HepG2 (cell line): ENCODE results near the gene GJA10. TPM values are rescaled to one million over a fixed set of nuclear protein-coding genes. Genes with fewer than 3 reads are reported as not detected.

Experiments
- BRCA1 ChIP-seq: sonication (generic); formaldehyde crosslinking; IDR thresholded peaks from 2 replicates; pipeline ENCODE4 v1.4.0; 2020; ENCODE audit warnings: missing genetic modification reagents
- CREM ChIP-seq, 2 experiments: sonication (generic) in 1 of 2; formaldehyde crosslinking in 1 of 2; IDR thresholded peaks; 2 replicates each; pipeline versions ENCODE4 v1.4.0 to v1.6.1; 2016 to 2020; ENCODE audit warnings: antibody characterized with exemption in 1 of 2, mild to moderate bottlenecking in 1 of 2, missing genetic modification reagents in 1 of 2
- ISX ChIP-seq: sonication (generic); formaldehyde crosslinking; conservative IDR thresholded peaks from 2 replicates; pipeline ENCODE4 v1.5.0; 2020; ENCODE audit warnings: missing genetic modification reagents
- MIER3 ChIP-seq: IDR thresholded peaks from 2 replicates; pipeline ENCODE4 v1.6.1; 2016; ENCODE audit warnings: missing compliant biosample characterization, borderline replicate concordance
- MNT ChIP-seq: fragments of 450-650 bp; IDR thresholded peaks from 2 replicates; pipeline ENCODE4 v1.6.1; 2016
- NCOA2 ChIP-seq: sonication (generic); formaldehyde crosslinking; IDR thresholded peaks from 2 replicates; pipeline ENCODE4 v1.8.0; 2022; ENCODE audit warnings: inconsistent platforms
- NFRKB ChIP-seq: fragments of 450-650 bp; IDR thresholded peaks from 2 replicates; pipeline ENCODE4 v1.6.1; 2017
- PHF21A ChIP-seq: sonication (generic); formaldehyde crosslinking; IDR thresholded peaks from 2 replicates; pipeline ENCODE4 v1.5.0; 2020; ENCODE audit warnings: mild to moderate bottlenecking, missing genetic modification reagents
- SALL1 ChIP-seq: sonication (generic); formaldehyde crosslinking; IDR thresholded peaks from 2 replicates; pipeline ENCODE4 v1.8.0; 2022; ENCODE audit warnings: mild to moderate bottlenecking, missing genetic modification reagents
- SIN3A ChIP-seq: IDR thresholded peaks from 2 replicates; pipeline ENCODE4 v1.6.1; 2011; ENCODE audit warnings: low read depth, mild to moderate bottlenecking, control low read depth, low read length, borderline replicate concordance
- STAT5B ChIP-seq: sonication (generic); formaldehyde crosslinking; IDR thresholded peaks from 2 replicates; pipeline ENCODE4 v1.4.0; 2020; ENCODE audit warnings: missing genetic modification reagents
- TARDBP ChIP-seq: sonication (generic); formaldehyde crosslinking; IDR thresholded peaks from 2 replicates; pipeline ENCODE4 v1.8.0; 2022; ENCODE audit warnings: mild to moderate bottlenecking, missing genetic modification reagents
- TSC22D2 ChIP-seq: sonication (generic); formaldehyde crosslinking; IDR thresholded peaks from 2 replicates; pipeline ENCODE4 v1.5.1; 2020; ENCODE audit warnings: missing genetic modification reagents, mild to moderate bottlenecking, borderline replicate concordance
- UBTF ChIP-seq: sonication (generic); formaldehyde crosslinking; IDR thresholded peaks from 2 replicates; pipeline ENCODE4 v1.4.0; 2020; ENCODE audit warnings: mild to moderate bottlenecking, missing genetic modification reagents
- XRCC5 ChIP-seq: fragments of 200-400 bp; formaldehyde crosslinking; optimal IDR thresholded peaks from 2 replicates; pipeline ENCODE3; 2017; ENCODE audit warnings: mild to moderate bottlenecking, low read length
- ZBTB21 ChIP-seq: sonication (generic); formaldehyde crosslinking; IDR thresholded peaks from 2 replicates; pipeline ENCODE4 v1.4.0; 2020; ENCODE audit warnings: missing genetic modification reagents
- ZGPAT ChIP-seq: IDR thresholded peaks from 2 replicates; pipeline ENCODE4 v1.6.1; 2016; ENCODE audit warnings: mild to moderate bottlenecking
- ZNF235 ChIP-seq: sonication (generic); formaldehyde crosslinking; IDR thresholded peaks from 2 replicates; pipeline ENCODE4 v1.8.1; 2023; ENCODE audit warnings: mild to moderate bottlenecking, missing genetic modification reagents, borderline replicate concordance
- ZNF772 ChIP-seq: sonication (generic); formaldehyde crosslinking; IDR thresholded peaks from 2 replicates; pipeline ENCODE4 v1.5.0; 2020; ENCODE audit warnings: mild to moderate bottlenecking, missing genetic modification reagents
- ZNF773 ChIP-seq: sonication (generic); formaldehyde crosslinking; IDR thresholded peaks from 2 replicates; pipeline ENCODE4 v1.4.0; 2020; ENCODE audit warnings: missing genetic modification reagents, borderline replicate concordance
- ZXDC ChIP-seq: sonication (generic); formaldehyde crosslinking; IDR thresholded peaks from 2 replicates; pipeline ENCODE4 v1.5.0; 2020; ENCODE audit warnings: mild to moderate bottlenecking, missing genetic modification reagents
- polyA plus RNA-seq, 8 experiments: library from polyadenylated mRNA; depleted of rRNA in 3 of 8; stranded (reverse) in 7 of 8; unstranded in 1 of 8; fragments of >200 nt; fragmentation: Illumina TruSeq in 4 of 8; extraction: Trizol in 4 of 8; gene quantifications; 2 replicates each; pipeline versions ENCODE4 v1.2.1 to v1.2.3, GENCODE V29; 2011 to 2016; ENCODE audit warnings: low read depth in 4 of 8, missing spikeins in 1 of 8, mixed read lengths in 1 of 8; ENCODE audit not compliant: insufficient read depth in 1 of 8
- total RNA-seq, 5 experiments: library from RNA; depleted of rRNA; stranded (reverse); fragments of >200 nt; fragmentation: Illumina TruSeq; extraction: Trizol; gene quantifications; 2 replicates each; pipeline ENCODE4 v1.2.3, GENCODE V29; 2016; ENCODE audit warnings: low read depth in 1 of 5
- TF ChIP-seq, protein P1 (sequence below): IDR thresholded peaks from 2 replicates; pipeline ENCODE4 v1.6.1; 2016; ENCODE audit warnings: missing compliant biosample characterization, missing genetic modification reagents, borderline replicate concordance

GJA10 gene
- total and polyA plus RNA-seq, 2 of the 13 experiments (the other 11 are each of a cell fraction or from before 2014, with no cell fraction given), result not detected

DNA sequence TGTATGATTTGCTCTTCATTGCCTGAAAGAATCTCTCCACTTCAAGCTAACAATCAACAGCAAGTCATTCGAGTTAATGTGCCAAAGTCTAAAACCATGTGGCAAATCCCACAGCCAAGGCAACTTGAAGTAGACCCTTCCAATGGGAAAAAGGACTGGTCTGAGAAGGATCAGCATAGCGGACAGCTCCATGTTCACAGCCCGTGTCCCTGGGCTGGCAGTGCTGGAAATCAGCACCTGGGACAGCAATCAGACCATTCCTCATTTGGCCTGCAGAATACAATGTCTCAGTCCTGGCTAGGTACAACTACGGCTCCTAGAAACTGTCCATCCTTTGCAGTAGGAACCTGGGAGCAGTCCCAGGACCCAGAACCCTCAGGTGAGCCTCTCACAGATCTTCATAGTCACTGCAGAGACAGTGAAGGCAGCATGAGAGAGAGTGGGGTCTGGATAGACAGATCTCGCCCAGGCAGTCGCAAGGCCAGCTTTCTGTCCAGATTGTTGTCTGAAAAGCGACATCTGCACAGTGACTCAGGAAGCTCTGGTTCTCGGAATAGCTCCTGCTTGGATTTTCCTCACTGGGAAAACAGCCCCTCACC is 1.1 kb downstream of the GJA10 start (continued):
- no peak for TF ChIP-seq ZXDC (CRISPR knock-in tag)
- no peak for TF ChIP-seq TARDBP (CRISPR knock-in tag)
- TF ChIP-seq ZNF773 (CRISPR knock-in tag), result peak; percentile 94
- TF ChIP-seq UBTF (CRISPR knock-in tag), result no peak
- no peak for TF ChIP-seq NFRKB
- TF ChIP-seq STAT5B, result peak; percentile 94
- TF ChIP-seq CREM (IDR thresholded peaks at IDR 0.05), result no peak
- no peak for TF ChIP-seq CREM (CRISPR knock-in tag; IDR thresholded peaks at IDR 0.05)
- peak; percentile 79; the same call in 1 of the 2 replicates for TF ChIP-seq BRCA1 (CRISPR knock-in tag)
- TF ChIP-seq SALL1 (CRISPR knock-in tag), result peak; percentile 94
- TF ChIP-seq ZGPAT (CRISPR knock-in tag), result peak; percentile 49; the same call in 1 of the 2 replicates
- TF ChIP-seq MNT, result no peak
- TF ChIP-seq PHF21A (CRISPR knock-in tag), result no peak
- peak; percentile 69; the same call in 1 of the 2 replicates for TF ChIP-seq ZBTB21
- TF ChIP-seq, protein P1, sequence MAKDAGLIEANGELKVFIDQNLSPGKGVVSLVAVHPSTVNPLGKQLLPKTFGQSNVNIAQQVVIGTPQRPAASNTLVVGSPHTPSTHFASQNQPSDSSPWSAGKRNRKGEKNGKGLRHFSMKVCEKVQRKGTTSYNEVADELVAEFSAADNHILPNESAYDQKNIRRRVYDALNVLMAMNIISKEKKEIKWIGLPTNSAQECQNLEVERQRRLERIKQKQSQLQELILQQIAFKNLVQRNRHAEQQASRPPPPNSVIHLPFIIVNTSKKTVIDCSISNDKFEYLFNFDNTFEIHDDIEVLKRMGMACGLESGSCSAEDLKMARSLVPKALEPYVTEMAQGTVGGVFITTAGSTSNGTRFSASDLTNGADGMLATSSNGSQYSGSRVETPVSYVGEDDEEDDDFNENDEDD (CRISPR knock-in tag), result no peak
- TF ChIP-seq ZNF772 (CRISPR knock-in tag), result peak; percentile 33; the same call in 1 of the 2 replicates
- TF ChIP-seq ZNF235 (CRISPR knock-in tag), result peak; percentile 45; the same call in 1 of the 2 replicates
- peak; percentile 72; the same call in 1 of the 2 replicates for TF ChIP-seq SIN3A
- TF ChIP-seq NCOA2, result peak; percentile 65; the same call in 1 of the 2 replicates
- TF ChIP-seq TSC22D2, result peak; percentile 98
- peak; percentile 98 for TF ChIP-seq ISX (CRISPR knock-in tag)
- TF ChIP-seq MIER3 (CRISPR knock-in tag), result peak; percentile 73; the same call in 1 of the 2 replicates
- no peak for TF ChIP-seq XRCC5
